H9 (cell line): ENCODE results near the gene GM2A. TPM values are rescaled to one million over a fixed set of nuclear protein-coding genes. Genes with fewer than 3 reads are reported as not detected.

Source experiments
- DNase-seq: peaks from one replicate; pipeline ENCODE4 v3.0.0-alpha.2; 2017
- H2AFZ ChIP-seq: one replicate; pipeline ENCODE4 v1.6.1; 2013; ENCODE audit warnings: mild to moderate bottlenecking, low read length, control low read depth, moderate library complexity
- H2AK5ac ChIP-seq: 2 replicates; pipeline ENCODE4 v1.6.1; 2013; ENCODE audit warnings: low read length, control low read depth, mixed read lengths; ENCODE audit not compliant: insufficient read length
- H2BK120ac ChIP-seq: one replicate; pipeline ENCODE4 v1.6.1; 2013; ENCODE audit warnings: low read depth, mild to moderate bottlenecking, low read length, control low read depth, inconsistent platforms; ENCODE audit not compliant: poor library complexity, severe bottlenecking
- H2BK12ac ChIP-seq: 2 replicates; pipeline ENCODE4 v1.6.1; 2013; ENCODE audit warnings: low read length, control low read depth, mixed read lengths, low read depth; ENCODE audit not compliant: insufficient read length
- H2BK15ac ChIP-seq: 2 replicates; pipeline ENCODE4 v1.6.1; 2013; ENCODE audit warnings: low read depth, low read length, control low read depth
- H2BK20ac ChIP-seq: one replicate; pipeline ENCODE4 v1.6.1; 2013; ENCODE audit warnings: low read depth, mild to moderate bottlenecking, low read length, control low read depth, inconsistent platforms; ENCODE audit not compliant: poor library complexity, severe bottlenecking
- H2BK5ac ChIP-seq: 2 replicates; pipeline ENCODE4 v1.6.1; 2013; ENCODE audit warnings: low read length, control low read depth, mixed read lengths; ENCODE audit not compliant: insufficient read length
- H3K14ac ChIP-seq: 2 replicates; pipeline ENCODE4 v1.6.1; 2013; ENCODE audit warnings: low read length, control low read depth; ENCODE audit not compliant: insufficient read depth
- H3K18ac ChIP-seq: 2 replicates; pipeline ENCODE4 v1.6.1; 2013; ENCODE audit warnings: low read depth, mild to moderate bottlenecking, mixed read lengths, low read length, control low read depth; ENCODE audit not compliant: insufficient read length
- H3K23ac ChIP-seq: 2 replicates; pipeline ENCODE4 v1.6.1; 2013; ENCODE audit warnings: low read length, control low read depth, mixed read lengths, low read depth; ENCODE audit not compliant: insufficient read length
- H3K23me2 ChIP-seq: 2 replicates; pipeline ENCODE4 v1.6.1; 2013; ENCODE audit warnings: low read depth, mild to moderate bottlenecking, mixed read lengths, low read length, control low read depth; ENCODE audit not compliant: insufficient read length, poor library complexity, severe bottlenecking
- H3K27ac ChIP-seq: 2 replicates; pipeline ENCODE4 v1.5.1; 2013; ENCODE audit warnings: low read length, control low read depth, mixed read lengths, low read depth; ENCODE audit not compliant: insufficient read length
- H3K27me3 ChIP-seq: 2 replicates; pipeline ENCODE4 v1.6.1; 2013; ENCODE audit warnings: low read length, control low read depth, inconsistent platforms; ENCODE audit not compliant: insufficient read depth
- H3K4ac ChIP-seq: 2 replicates; pipeline ENCODE4 v1.6.1; 2013; ENCODE audit warnings: low read depth, mild to moderate bottlenecking, control low read depth, inconsistent platforms, low read length, moderate library complexity
- H3K4me1 ChIP-seq: 2 replicates; pipeline ENCODE4 v1.6.1; 2013; ENCODE audit warnings: low read length, control low read depth, inconsistent platforms; ENCODE audit not compliant: insufficient read depth
- H3K4me2 ChIP-seq: 2 replicates; pipeline ENCODE4 v1.6.1; 2013; ENCODE audit warnings: low read length, control low read depth, mixed read lengths; ENCODE audit not compliant: insufficient read length, insufficient read depth
- H3K56ac ChIP-seq: 2 replicates; pipeline ENCODE4 v1.6.1; 2013; ENCODE audit warnings: low read depth, mild to moderate bottlenecking, mixed read lengths, low read length, control low read depth; ENCODE audit not compliant: insufficient read length
- H3K79me1 ChIP-seq: 2 replicates; pipeline ENCODE4 v1.6.1; 2013; ENCODE audit warnings: low read depth, mild to moderate bottlenecking, moderate library complexity, low read length, control low read depth, inconsistent platforms; ENCODE audit not compliant: insufficient read depth, poor library complexity, severe bottlenecking
- H3K79me2 ChIP-seq: 2 replicates; pipeline ENCODE4 v1.6.1; 2013; ENCODE audit warnings: low read length, control low read depth, inconsistent platforms; ENCODE audit not compliant: insufficient read depth
- H3K9ac ChIP-seq: 2 replicates; pipeline ENCODE4 v1.6.1; 2013; ENCODE audit warnings: low read length, control low read depth, mixed read lengths; ENCODE audit not compliant: insufficient read length; ENCODE audit errors: extremely low read depth
- H3K9me3 ChIP-seq: one replicate; pipeline ENCODE4 v1.6.1; 2013; ENCODE audit warnings: low read depth, low read length, inconsistent platforms; ENCODE audit not compliant: control insufficient read depth
- H3T11ph ChIP-seq: one replicate; pipeline ENCODE4 v1.6.1; 2013; ENCODE audit warnings: mild to moderate bottlenecking, low read length, control low read depth, inconsistent platforms
- H4K20me1 ChIP-seq: one replicate; pipeline ENCODE4 v1.6.1; 2013; ENCODE audit not compliant: control insufficient read depth, insufficient read length, insufficient read depth
- H4K5ac ChIP-seq: 2 replicates; pipeline ENCODE4 v1.6.1; 2013; ENCODE audit warnings: low read depth, mild to moderate bottlenecking, mixed read lengths, low read length, control low read depth; ENCODE audit not compliant: insufficient read length
- H4K8ac ChIP-seq: replicated peaks from 2 replicates; pipeline ENCODE4 v1.6.1; 2013; ENCODE audit warnings: low read length, control low read depth, mixed read lengths, low read depth; ENCODE audit not compliant: insufficient read length
- H4K91ac ChIP-seq: 2 replicates; pipeline ENCODE4 v1.6.1; 2013; ENCODE audit warnings: low read depth, mild to moderate bottlenecking, moderate library complexity, mixed read lengths, low read length, control low read depth; ENCODE audit not compliant: insufficient read length
- H3K27ac Mint-ChIP-seq, 3 experiments: 2 replicates in 2 of 3; 3 replicates in 1 of 3; pipeline ENCODE4 v1.8.0; 2020 to 2021; ENCODE audit warnings: mixed read lengths in 3 of 3, mild to moderate bottlenecking in 1 of 3, moderate library complexity in 1 of 3
- H3K27me3 Mint-ChIP-seq: 2 replicates; pipeline ENCODE4 v1.8.0; 2021; ENCODE audit warnings: low read depth, mild to moderate bottlenecking, moderate library complexity, mixed read lengths
- H3K36me3 Mint-ChIP-seq, 3 experiments: 2 replicates in 2 of 3; 3 replicates in 1 of 3; pipeline ENCODE4 v1.8.0; 2020 to 2021; ENCODE audit warnings: low read depth in 3 of 3, mixed read lengths in 3 of 3; ENCODE audit not compliant: insufficient read depth in 1 of 3
- H3K4me1 Mint-ChIP-seq, 2 experiments: 2 replicates each; pipeline ENCODE4 v1.8.0; 2020; ENCODE audit warnings: mixed read lengths in 2 of 2
- H3K4me3 Mint-ChIP-seq, 2 experiments: 2 replicates in 1 of 2; 3 replicates in 1 of 2; pipeline ENCODE4 v1.8.0; 2020 to 2021; ENCODE audit warnings: mild to moderate bottlenecking in 2 of 2, mixed read lengths in 2 of 2, moderate library complexity in 1 of 2
- H3K9me3 Mint-ChIP-seq, 2 experiments: 2 replicates in 1 of 2; 3 replicates in 1 of 2; pipeline ENCODE4 v1.8.0; 2020; ENCODE audit warnings: mild to moderate bottlenecking in 2 of 2, mixed read lengths in 2 of 2, moderate library complexity in 1 of 2
- CTCF ChIP-seq: fragments of 200-600 bp; sonication (generic); conservative IDR thresholded peaks from 3 replicates; pipeline ENCODE4 v1.8.0; 2021; ENCODE audit warnings: antibody characterized with exemption, mild to moderate bottlenecking
- WGBS: extraction: QIAGEN DNeasy Blood & Tissue Kit; methylation state at CpG from one replicate; pipeline ENCODE4 v1.1.7; 2013; ENCODE audit warnings: missing lambda C conversion rate, low lambda C conversion rate, mixed read lengths; ENCODE audit not compliant: insufficient read length; ENCODE audit errors: extremely low coverage; 5-methylcytosine and 5-hydroxymethylcytosine counted together
- total RNA-seq: library from RNA; stranded (reverse); gene quantifications from 2 replicates; pipeline ENCODE4 v1.2.1, GENCODE V29; 2021

Gene GM2A
- total RNA-seq, 1 experiment from 2014 or later, result 27.8 TPM

GRCh38 chr5:151283120-151283825 lies 30.3 kb downstream of the GM2A start:
- no peak overlapping the region for H2BK5ac ChIP-seq
- Mint-ChIP-seq H3K36me3 (no peaks in the 10 kb centered on the region), H3K27ac (no peak overlapping the region), H3K27me3 (no peaks in the 10 kb centered on the region; the same call in 1 of the 2 replicates), H3K4me1 (peaks cover 9 to 12% of the 10 kb centered on the region in 2 experiments), H3K4me3 (no peak overlapping the region), H3K9me3 (no peaks in the 10 kb centered on the region; a peak in 1 of 5 replicates)
- no peaks in the 10 kb centered on the region for H3K23me2 ChIP-seq
- no peak overlapping the region for H2BK15ac ChIP-seq
- no peaks in the 10 kb centered on the region for H3K27me3 ChIP-seq
- H3K9ac ChIP-seq, result no peak overlapping the region
- H2BK12ac ChIP-seq, result no peak overlapping the region
- TF ChIP-seq CTCF, result no peak
- H2AFZ ChIP-seq, result no peak overlapping the region
- H4K91ac ChIP-seq, result no peak overlapping the region
- H4K5ac ChIP-seq, result no peak overlapping the region
- H3K14ac ChIP-seq, result no peak overlapping the region
- H2BK120ac ChIP-seq, result no peak overlapping the region
- H2BK20ac ChIP-seq, result no peak overlapping the region
- H3T11ph ChIP-seq, result no peak overlapping the region
- H3K4me1 ChIP-seq, result peaks cover 6% of the 10 kb centered on the region; the same call in 1 of the 2 replicates
- H3K56ac ChIP-seq, result no peak overlapping the region
- no peak overlapping the region for H2AK5ac ChIP-seq
- H3K79me2 ChIP-seq, result no peaks in the 10 kb centered on the region
- no peak overlapping the region for H4K8ac ChIP-seq
- no peaks in the 10 kb centered on the region for H4K20me1 ChIP-seq
- H3K23ac ChIP-seq, result no peak overlapping the region
- H3K4ac ChIP-seq, result no peak overlapping the region
- H3K9me3 ChIP-seq, result no peaks in the 10 kb centered on the region
- H3K79me1 ChIP-seq, result no peaks in the 10 kb centered on the region
- H3K18ac ChIP-seq, result no peak overlapping the region
- no peak overlapping the region for H3K4me2 ChIP-seq
- no CpG with 5 or more reads among the region's 4 CpGs for WGBS
- no peak for DNase-seq
- H3K27ac ChIP-seq, result no peak overlapping the region
